A549 (cell line): ENCODE data around the gene TMBIM1.

ENCODE experiments used
- CEBPB ChIP-seq, 2 experiments: fragments of >200 bp in 1 of 2; sonication (Bioruptor Twin) in 1 of 2; formaldehyde crosslinking in 1 of 2; IDR thresholded peaks; 2 replicates each; pipeline ENCODE4 v1.6.1; 2012 to 2016
- CTCF ChIP-seq: fragments of >200 bp; sonication (Bioruptor Twin); formaldehyde crosslinking; IDR thresholded peaks from 3 replicates; pipeline ENCODE4 v1.5.1; 2016
- ELK1 ChIP-seq: fragments of 150-350 bp; IDR thresholded peaks from 2 replicates; pipeline ENCODE4 v1.6.1; 2014; ENCODE audit warnings: low read depth, mild to moderate bottlenecking, low read length
- MAX ChIP-seq: IDR thresholded peaks from 2 replicates; pipeline ENCODE4 v1.6.1; 2012
- POLR2A ChIP-seq: IDR thresholded peaks from 2 replicates; pipeline ENCODE4 v1.6.1; 2012; ENCODE audit warnings: mild to moderate bottlenecking, low read length
- POLR2AphosphoS2 ChIP-seq: conservative IDR thresholded peaks from 2 replicates; pipeline ENCODE4 v1.6.1; 2012; ENCODE audit warnings: low read length, improper control_type of control experiment, inconsistent platforms
- RAD21 ChIP-seq, 2 experiments: fragments of >200 bp in 1 of 2; sonication (Bioruptor Twin) in 1 of 2; formaldehyde crosslinking in 1 of 2; IDR thresholded peaks in 1 of 2; conservative IDR thresholded peaks in 1 of 2; 2 replicates in 1 of 2; 3 replicates in 1 of 2; pipeline ENCODE4 v1.6.1; 2012 to 2018; ENCODE audit warnings: inconsistent platforms in 1 of 2
- USF2 ChIP-seq: fragments of 450-650 bp; IDR thresholded peaks from 2 replicates; pipeline ENCODE4 v1.6.1; 2014; ENCODE audit warnings: antibody characterized with exemption

- TF ChIP-seq CTCF: no peak
- no peak for TF ChIP-seq MAX
- TF ChIP-seq CEBPB (IDR thresholded peaks at IDR 0.05): no peak
- no peak for TF ChIP-seq POLR2AphosphoS2
- no peak for TF ChIP-seq RAD21 (conservative IDR thresholded peaks at IDR 0.05 in 1 of 2, IDR thresholded peaks at IDR 0.05 in 1 of 2)
- TF ChIP-seq ELK1: no peak
- no peak for TF ChIP-seq USF2
- TF ChIP-seq POLR2A: no peak
Observed at GRCh38 chr2:218230882-218231281, 61.4 kb downstream of the TMBIM1 start.
